H1 (cell line): ENCODE measurements around the gene ACSF2. TPM values are rescaled to one million over a fixed set of nuclear protein-coding genes. Genes with fewer than 3 reads are reported as not detected.

ENCODE experiments used
- ATF2 ChIP-seq: IDR thresholded peaks from 2 replicates; pipeline ENCODE4 v1.6.1; 2012; ENCODE audit warnings: low read length, inconsistent platforms
- BRCA1 ChIP-seq: IDR thresholded peaks from 2 replicates; pipeline ENCODE4 v1.6.1; 2012; ENCODE audit warnings: low read depth, low read length, improper control_type of control experiment
- CHD2 ChIP-seq: IDR thresholded peaks from 2 replicates; pipeline ENCODE4 v1.6.1; 2012; ENCODE audit warnings: low read length, improper control_type of control experiment
- CTBP2 ChIP-seq: IDR thresholded peaks from 2 replicates; pipeline ENCODE4 v1.7.0; 2011; ENCODE audit warnings: borderline replicate concordance, mild to moderate bottlenecking, moderate library complexity, mixed read lengths, low read length; ENCODE audit not compliant: insufficient read depth, insufficient read length
- KDM1A ChIP-seq: fragments of 200-600, 300-600 bp; sonication (generic); IDR thresholded peaks from 2 replicates; pipeline ENCODE4 v1.7.1; 2016; ENCODE audit warnings: mild to moderate bottlenecking, low read length, borderline replicate concordance
- SP1 ChIP-seq: IDR thresholded peaks from 2 replicates; pipeline ENCODE4 v1.6.1; 2011; ENCODE audit warnings: low read depth, low read length
- TEAD4 ChIP-seq: IDR thresholded peaks from 2 replicates; pipeline ENCODE4 v1.6.1; 2012; ENCODE audit warnings: low read depth, low read length, inconsistent platforms, mixed read lengths
- YY1 ChIP-seq: IDR thresholded peaks from 2 replicates; pipeline ENCODE4 v1.6.1; 2011; ENCODE audit warnings: low read depth, mild to moderate bottlenecking, low read length
- polyA plus RNA-seq, 7 experiments: library from polyadenylated mRNA; depleted of rRNA in 3 of 7; stranded (reverse) in 5 of 7; unstranded in 2 of 7; fragments of >200 nt in 5 of 7; fragments of 200-250 nt in 2 of 7; gene quantifications; 1 replicate in 5 of 7; 2 replicates in 1 of 7; 4 replicates in 1 of 7; pipeline versions ENCODE4 v1.2.1 to v1.2.3, GENCODE V29; 2011 to 2013; ENCODE audit warnings: missing spikeins in 2 of 7, mixed read lengths in 2 of 7
- total RNA-seq: library from RNA; stranded (reverse); fragmentation: NEBNext Ultra II Directional; extraction: Animal tissue kit (Norgen Biotek cat#: 25700); gene quantifications from 2 replicates; pipeline ENCODE4 v1.2.1, GENCODE V29; 2021

The ACSF2 gene
- total and polyA plus RNA-seq, 2 of the 8 experiments (the other 6 are each of a cell fraction or from before 2014, with no cell fraction given), result 14.5 to 16.3 TPM

GRCh38 chr17:50481648-50482047 is 55.6 kb downstream of the ACSF2 start (continued):
- TF ChIP-seq SP1, result no peak
- no peak for TF ChIP-seq KDM1A
- no peak for TF ChIP-seq CHD2
- TF ChIP-seq CTBP2, result no peak
- no peak for TF ChIP-seq ATF2
- no peak for TF ChIP-seq BRCA1
- TF ChIP-seq TEAD4, result no peak
- no peak for TF ChIP-seq YY1
